HL-60 (cell line): ENCODE measurements around the gene NPEPL1.

Experiments used
- GABPA ChIP-seq: IDR thresholded peaks from 2 replicates; pipeline ENCODE4 v1.6.1; 2012; ENCODE audit warnings: low read depth
- POLR2AphosphoS5 ChIP-seq: IDR thresholded peaks from 2 replicates; pipeline ENCODE4 v1.6.1; 2012; ENCODE audit warnings: low read depth
- SPI1 ChIP-seq: IDR thresholded peaks from 2 replicates; pipeline ENCODE4 v1.6.1; 2012; ENCODE audit warnings: low read depth, mild to moderate bottlenecking, borderline replicate concordance
- TF ChIP-seq, protein P1 (sequence below): IDR thresholded peaks from one replicate; pipeline ENCODE4 v1.5.1; 2011; ENCODE audit warnings: low read length, control low read depth, inconsistent platforms; ENCODE audit not compliant: insufficient read depth
- TF ChIP-seq, protein P2 (sequence below): IDR thresholded peaks from 2 replicates; pipeline ENCODE4 v1.6.1; 2012; ENCODE audit warnings: low read depth; ENCODE audit not compliant: insufficient replicate concordance

DNA sequence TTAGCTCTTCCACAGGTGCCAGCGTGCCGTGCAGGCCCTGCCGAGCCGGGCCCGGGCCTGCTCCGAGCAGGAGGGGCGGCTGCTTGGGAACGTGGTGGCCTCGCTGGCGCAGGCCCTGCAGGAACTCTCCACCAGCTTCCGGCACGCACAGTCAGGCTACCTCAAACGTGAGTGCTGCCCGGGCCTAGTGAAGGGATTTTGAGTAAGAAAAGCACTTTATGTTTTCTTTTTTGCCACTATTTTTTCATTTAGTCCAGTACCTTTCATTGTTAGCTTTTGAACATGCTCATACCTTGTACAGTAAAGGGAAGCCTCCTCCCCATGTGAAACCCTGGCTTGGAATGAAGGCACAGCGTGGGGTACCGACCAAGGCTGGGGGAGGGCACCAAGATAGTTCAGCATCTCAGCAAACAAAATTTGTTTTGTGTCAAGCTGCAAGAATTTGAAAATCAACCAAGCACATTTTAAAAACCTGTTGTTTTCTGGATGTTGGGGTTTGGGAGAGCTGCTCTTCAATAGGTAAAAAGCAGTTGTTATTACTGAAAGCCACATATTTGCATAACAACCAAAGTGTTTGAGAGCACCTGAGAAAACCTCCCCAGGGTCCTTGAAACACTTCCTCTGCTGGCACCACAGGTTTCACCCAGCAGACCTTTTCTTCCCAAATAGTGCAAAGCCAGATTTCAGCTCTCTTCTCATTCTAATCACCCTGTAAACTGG, 23.2 kb upstream of the NPEPL1 start:
- TF ChIP-seq, protein P1, sequence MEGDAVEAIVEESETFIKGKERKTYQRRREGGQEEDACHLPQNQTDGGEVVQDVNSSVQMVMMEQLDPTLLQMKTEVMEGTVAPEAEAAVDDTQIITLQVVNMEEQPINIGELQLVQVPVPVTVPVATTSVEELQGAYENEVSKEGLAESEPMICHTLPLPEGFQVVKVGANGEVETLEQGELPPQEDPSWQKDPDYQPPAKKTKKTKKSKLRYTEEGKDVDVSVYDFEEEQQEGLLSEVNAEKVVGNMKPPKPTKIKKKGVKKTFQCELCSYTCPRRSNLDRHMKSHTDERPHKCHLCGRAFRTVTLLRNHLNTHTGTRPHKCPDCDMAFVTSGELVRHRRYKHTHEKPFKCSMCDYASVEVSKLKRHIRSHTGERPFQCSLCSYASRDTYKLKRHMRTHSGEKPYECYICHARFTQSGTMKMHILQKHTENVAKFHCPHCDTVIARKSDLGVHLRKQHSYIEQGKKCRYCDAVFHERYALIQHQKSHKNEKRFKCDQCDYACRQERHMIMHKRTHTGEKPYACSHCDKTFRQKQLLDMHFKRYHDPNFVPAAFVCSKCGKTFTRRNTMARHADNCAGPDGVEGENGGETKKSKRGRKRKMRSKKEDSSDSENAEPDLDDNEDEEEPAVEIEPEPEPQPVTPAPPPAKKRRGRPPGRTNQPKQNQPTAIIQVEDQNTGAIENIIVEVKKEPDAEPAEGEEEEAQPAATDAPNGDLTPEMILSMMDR = no peak
- TF ChIP-seq POLR2AphosphoS5 (no peak), SPI1 (no peak), GABPA (no peak)
- TF ChIP-seq, protein P2, sequence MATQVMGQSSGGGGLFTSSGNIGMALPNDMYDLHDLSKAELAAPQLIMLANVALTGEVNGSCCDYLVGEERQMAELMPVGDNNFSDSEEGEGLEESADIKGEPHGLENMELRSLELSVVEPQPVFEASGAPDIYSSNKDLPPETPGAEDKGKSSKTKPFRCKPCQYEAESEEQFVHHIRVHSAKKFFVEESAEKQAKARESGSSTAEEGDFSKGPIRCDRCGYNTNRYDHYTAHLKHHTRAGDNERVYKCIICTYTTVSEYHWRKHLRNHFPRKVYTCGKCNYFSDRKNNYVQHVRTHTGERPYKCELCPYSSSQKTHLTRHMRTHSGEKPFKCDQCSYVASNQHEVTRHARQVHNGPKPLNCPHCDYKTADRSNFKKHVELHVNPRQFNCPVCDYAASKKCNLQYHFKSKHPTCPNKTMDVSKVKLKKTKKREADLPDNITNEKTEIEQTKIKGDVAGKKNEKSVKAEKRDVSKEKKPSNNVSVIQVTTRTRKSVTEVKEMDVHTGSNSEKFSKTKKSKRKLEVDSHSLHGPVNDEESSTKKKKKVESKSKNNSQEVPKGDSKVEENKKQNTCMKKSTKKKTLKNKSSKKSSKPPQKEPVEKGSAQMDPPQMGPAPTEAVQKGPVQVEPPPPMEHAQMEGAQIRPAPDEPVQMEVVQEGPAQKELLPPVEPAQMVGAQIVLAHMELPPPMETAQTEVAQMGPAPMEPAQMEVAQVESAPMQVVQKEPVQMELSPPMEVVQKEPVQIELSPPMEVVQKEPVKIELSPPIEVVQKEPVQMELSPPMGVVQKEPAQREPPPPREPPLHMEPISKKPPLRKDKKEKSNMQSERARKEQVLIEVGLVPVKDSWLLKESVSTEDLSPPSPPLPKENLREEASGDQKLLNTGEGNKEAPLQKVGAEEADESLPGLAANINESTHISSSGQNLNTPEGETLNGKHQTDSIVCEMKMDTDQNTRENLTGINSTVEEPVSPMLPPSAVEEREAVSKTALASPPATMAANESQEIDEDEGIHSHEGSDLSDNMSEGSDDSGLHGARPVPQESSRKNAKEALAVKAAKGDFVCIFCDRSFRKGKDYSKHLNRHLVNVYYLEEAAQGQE = no peak
